Measurements from ENCODE around the gene C19orf47.

C19orf47 gene

DNA sequence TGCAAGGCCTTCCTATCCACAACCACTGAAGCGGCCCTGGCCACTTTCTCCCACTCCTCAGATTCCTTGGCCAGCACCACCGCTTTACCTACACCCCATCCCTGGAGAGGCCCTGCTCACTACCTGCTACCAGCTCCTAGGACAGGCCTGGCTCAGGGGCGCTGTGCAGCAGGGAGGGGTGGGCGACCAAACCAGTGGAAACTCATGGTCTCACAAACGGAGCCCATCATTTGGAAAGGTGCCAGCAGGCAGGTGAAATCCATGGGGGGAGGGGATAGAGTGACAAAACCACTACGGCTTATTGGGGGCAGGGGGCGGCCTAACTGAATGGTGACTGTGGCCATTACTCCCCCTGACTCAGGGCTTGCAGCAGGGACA, 27.6 kb downstream of the C19orf47 start:
- no peak overlapping the region for H3K27ac ChIP-seq
- TF ChIP-seq, protein P1, sequence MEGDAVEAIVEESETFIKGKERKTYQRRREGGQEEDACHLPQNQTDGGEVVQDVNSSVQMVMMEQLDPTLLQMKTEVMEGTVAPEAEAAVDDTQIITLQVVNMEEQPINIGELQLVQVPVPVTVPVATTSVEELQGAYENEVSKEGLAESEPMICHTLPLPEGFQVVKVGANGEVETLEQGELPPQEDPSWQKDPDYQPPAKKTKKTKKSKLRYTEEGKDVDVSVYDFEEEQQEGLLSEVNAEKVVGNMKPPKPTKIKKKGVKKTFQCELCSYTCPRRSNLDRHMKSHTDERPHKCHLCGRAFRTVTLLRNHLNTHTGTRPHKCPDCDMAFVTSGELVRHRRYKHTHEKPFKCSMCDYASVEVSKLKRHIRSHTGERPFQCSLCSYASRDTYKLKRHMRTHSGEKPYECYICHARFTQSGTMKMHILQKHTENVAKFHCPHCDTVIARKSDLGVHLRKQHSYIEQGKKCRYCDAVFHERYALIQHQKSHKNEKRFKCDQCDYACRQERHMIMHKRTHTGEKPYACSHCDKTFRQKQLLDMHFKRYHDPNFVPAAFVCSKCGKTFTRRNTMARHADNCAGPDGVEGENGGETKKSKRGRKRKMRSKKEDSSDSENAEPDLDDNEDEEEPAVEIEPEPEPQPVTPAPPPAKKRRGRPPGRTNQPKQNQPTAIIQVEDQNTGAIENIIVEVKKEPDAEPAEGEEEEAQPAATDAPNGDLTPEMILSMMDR (IDR thresholded peaks at IDR 0.05): no peak
- no peak for TF ChIP-seq ZFX (IDR thresholded peaks at IDR 0.05; ENCODE audit: borderline replicate concordance)

DNA sequence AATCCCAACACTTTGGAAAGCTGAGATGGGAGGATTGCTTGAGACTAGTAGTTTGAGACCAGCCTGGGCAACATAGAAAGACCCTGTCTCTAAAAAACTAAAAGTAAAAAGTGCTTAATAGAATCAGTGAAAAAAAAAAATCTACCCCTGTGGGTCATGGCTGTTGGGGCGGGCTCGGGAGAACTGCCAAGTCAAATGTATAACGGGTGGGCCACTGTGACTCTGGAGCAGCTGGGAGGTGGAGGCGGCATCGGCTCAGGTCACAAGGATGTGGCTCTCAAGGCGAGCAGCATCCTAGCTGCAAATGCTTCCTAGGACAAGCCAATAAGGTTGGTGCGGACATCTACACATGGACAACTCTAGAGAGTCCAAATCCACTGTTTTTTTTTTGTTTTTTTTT, 30.9 kb downstream of the C19orf47 start:
- TF ChIP-seq ZFX (IDR thresholded peaks at IDR 0.05; ENCODE audit: borderline replicate concordance): no peak
- TF ChIP-seq, protein P1 (IDR thresholded peaks at IDR 0.05): no peak
- no peak overlapping the region for H3K27ac ChIP-seq

DNA sequence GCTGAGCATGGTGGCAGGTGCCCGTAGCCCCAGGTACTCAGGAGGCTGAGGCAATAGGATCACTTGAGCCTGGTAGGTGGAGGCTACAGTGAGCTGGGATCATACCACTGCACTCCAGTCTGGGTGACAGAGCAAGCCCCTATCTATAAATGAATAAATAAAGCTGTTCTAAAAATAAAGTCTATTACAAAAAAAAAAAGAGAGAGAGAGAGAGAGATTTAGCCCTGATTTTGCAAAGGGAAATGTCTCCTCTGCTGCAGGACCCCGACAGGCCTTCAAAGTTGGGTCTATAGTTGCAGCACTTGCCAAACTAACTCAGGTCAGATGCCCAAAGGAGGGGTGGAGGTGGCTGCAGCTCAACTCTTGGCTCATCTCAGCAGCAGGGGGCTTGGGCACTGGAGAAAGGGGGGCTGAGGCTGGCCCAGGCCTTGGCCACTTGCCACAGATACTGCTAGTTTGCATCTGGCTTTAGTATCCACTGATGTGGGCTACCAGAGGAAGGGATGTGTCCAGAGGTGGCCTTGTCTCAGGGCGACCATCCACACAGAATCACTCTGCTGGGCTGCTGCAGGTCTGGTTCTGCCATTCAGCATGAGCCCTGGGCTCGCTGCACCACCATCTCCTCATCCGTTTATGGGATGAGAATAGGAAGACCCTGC, 32.3 kb downstream of the C19orf47 start:
- H3K27ac ChIP-seq: no peak overlapping the region
- no peak for TF ChIP-seq ZFX (IDR thresholded peaks at IDR 0.05; ENCODE audit: borderline replicate concordance)
- TF ChIP-seq, protein P1 (IDR thresholded peaks at IDR 0.05): no peak

DNA sequence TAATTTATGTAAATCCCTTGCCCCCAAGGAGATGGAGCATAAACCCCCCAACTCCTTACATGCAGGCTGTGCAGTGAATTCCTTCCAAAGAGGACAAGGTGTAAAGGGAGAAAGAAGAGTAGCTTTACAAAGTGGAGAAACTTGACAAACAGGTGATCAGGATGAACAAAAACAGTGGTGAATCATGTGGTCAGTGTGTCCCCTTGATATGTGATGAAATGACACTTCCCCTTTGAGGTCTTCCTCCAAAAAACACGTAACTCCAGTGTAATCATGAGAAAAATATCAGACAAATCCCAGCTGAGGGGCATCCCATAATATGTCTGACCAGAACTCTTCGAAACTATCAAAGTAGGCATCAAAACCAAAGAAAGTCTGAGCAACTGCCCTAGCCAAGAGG, 33.5 kb downstream of the C19orf47 start:
- no peak for TF ChIP-seq ZFX (IDR thresholded peaks at IDR 0.05; ENCODE audit: borderline replicate concordance)
- TF ChIP-seq, protein P1 (IDR thresholded peaks at IDR 0.05): no peak
- H3K27ac ChIP-seq: no peak overlapping the region

DNA sequence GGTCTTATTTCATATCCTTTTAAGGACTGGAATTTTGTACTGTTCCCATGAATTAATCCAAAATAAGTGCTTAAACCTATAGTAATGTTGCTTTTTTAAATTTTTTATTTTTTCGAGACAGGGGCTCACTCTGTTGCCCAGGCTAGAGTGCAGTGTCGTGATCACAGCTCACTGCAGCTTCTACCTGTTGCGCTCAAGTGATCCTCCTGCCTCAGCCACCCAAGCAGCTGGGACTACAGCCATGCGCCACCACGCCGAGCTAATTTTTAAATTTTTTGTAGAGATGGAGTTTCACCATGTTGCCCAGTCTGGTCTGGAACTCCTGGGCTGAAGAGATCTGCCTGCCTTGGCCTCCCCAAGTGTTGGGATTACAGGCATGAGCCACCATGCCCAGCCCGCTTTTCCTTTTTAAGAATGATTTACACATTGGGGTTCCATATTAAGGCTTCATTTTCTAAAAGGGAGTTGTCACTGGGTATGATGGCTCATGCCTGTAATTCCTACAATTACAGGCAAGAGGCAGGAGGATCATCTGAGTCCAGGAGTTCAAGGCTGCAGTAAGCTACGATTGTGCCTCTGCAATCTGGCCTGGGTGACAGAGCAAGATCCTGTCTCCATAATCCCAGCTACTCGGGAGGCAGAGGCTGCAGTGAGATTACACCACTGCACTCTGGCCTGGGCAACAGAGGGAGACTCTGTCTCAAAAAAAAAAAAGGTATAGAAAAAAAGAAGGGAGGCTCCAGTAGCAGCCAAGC, 34.8 kb downstream of the C19orf47 start:
- H3K27ac ChIP-seq: no peak overlapping the region
- TF ChIP-seq, protein P1 (IDR thresholded peaks at IDR 0.05): no peak
- TF ChIP-seq ZFX (IDR thresholded peaks at IDR 0.05; ENCODE audit: borderline replicate concordance): no peak

DNA sequence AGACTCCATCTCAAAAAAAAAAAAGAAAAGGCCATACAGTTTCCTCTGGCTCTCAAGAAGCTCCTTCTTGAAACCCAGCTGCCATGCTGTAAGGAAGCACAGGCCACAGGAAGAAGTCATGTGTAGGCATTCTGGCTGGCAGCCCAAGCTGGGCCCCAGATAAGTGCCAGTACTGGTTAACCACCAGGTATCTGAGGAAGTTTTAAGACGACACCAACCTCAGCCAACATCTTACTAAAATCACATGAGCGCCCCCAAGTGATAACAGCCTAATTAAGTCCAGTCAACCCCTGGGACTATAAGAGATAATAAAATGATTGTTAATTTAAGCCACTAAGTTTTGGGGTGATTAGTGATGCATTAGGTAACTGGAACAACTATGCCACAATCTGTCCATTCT, 35.7 kb downstream of the C19orf47 start:
- TF ChIP-seq ZFX (IDR thresholded peaks at IDR 0.05; ENCODE audit: borderline replicate concordance): no peak
- TF ChIP-seq, protein P1 (IDR thresholded peaks at IDR 0.05): no peak
- H3K27ac ChIP-seq: no peak overlapping the region

DNA sequence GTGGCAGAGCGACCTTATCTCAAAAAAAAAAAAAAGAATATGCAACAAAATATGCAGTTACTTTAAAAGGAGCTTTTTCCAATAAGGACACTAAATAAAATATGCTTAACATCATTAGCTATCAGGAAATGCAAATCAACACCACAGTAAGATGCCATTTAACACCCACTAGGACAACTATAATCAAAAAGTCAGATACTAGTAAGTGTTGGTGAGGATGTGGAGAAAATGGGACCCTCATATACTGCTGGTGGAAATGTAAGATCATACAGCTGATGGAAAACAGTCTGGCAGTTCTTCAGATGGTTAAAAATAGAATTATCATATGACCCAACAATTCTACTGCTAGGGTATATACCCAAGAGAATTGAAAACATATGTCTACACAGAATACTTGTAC, 38.5 kb downstream of the C19orf47 start:
- no peak overlapping the region for H3K27ac ChIP-seq
- TF ChIP-seq, protein P1 (IDR thresholded peaks at IDR 0.05): no peak
- TF ChIP-seq ZFX (IDR thresholded peaks at IDR 0.05; ENCODE audit: borderline replicate concordance): no peak

Data from 22Rv1 (cell line).